SKM-1 (cell line): ENCODE results near the gene MGLL.

Source experiments
- DNase-seq: peaks from one replicate; lab custom pipeline; 2025; ENCODE audit not compliant: unreplicated experiment; lab: John Stamatoyannopoulos, UW

The MGLL gene

GRCh38 chr3:127678611-127679533 is 143.4 kb downstream of the MGLL start:
- peak; percentile 86 for DNase-seq

GRCh38 chr3:127678315-127678599 is 144.1 kb downstream of the MGLL start:
- no peak for DNase-seq

- no peak for DNase-seq
These were observed 144.6 kb downstream of the MGLL start for GRCh38 chr3:127677541-127678314.

GRCh38 chr3:127676921-127677351 is 145.4 kb downstream of the MGLL start:
- DNase-seq = no peak

GRCh38 chr3:127676456-127676855 is 145.9 kb downstream of the MGLL start:
- DNase-seq = no peak

- DNase-seq = no peak
These were observed 146.5 kb downstream of the MGLL start for GRCh38 chr3:127675651-127676391.

GRCh38 chr3:127674790-127675189 is 147.5 kb downstream of the MGLL start:
- DNase-seq = no peak

GRCh38 chr3:127674101-127674721 is 148.1 kb downstream of the MGLL start:
- no peak for DNase-seq

- no peak for DNase-seq
These were observed 148.9 kb downstream of the MGLL start for GRCh38 chr3:127673191-127674100.

GRCh38 chr3:127672429-127673190 is 149.7 kb downstream of the MGLL start, which contains the start of gene ABTB1:
Gene ABTB1 (plus strand): TSS chr3:127672952. CDS start chr3:127673026, 74 bp downstream.
- DNase-seq = peak; percentile 21

GRCh38 chr3:127671523-127672428 is 150.5 kb downstream of the MGLL start:
- DNase-seq = no peak

- DNase-seq = no peak
These were observed 151.4 kb downstream of the MGLL start for GRCh38 chr3:127670761-127671522.

- no peak for DNase-seq
These were observed 152.1 kb downstream of the MGLL start for GRCh38 chr3:127670229-127670559.

GRCh38 chr3:127669541-127670228 is 152.6 kb downstream of the MGLL start:
- no peak for DNase-seq

GRCh38 chr3:127668906-127669305 is 153.4 kb downstream of the MGLL start:
- no peak for DNase-seq

- DNase-seq = no peak
These were observed 155.1 kb downstream of the MGLL start for GRCh38 chr3:127667119-127667681.

- DNase-seq = no peak
These were observed 155.6 kb downstream of the MGLL start for GRCh38 chr3:127666676-127667075.
